Raji (cell line): ENCODE results near the gene SASS6.
A peak's percentile ranks its signal among the peaks of the same experiment; 100 is the strongest.

Experiments used
- POLR2A ChIP-seq: IDR thresholded peaks from 2 replicates; pipeline ENCODE4 v1.6.1; 2011; ENCODE audit warnings: low read depth, low read length, control low read depth; ENCODE audit not compliant: insufficient read depth

The SASS6 gene, protein sequence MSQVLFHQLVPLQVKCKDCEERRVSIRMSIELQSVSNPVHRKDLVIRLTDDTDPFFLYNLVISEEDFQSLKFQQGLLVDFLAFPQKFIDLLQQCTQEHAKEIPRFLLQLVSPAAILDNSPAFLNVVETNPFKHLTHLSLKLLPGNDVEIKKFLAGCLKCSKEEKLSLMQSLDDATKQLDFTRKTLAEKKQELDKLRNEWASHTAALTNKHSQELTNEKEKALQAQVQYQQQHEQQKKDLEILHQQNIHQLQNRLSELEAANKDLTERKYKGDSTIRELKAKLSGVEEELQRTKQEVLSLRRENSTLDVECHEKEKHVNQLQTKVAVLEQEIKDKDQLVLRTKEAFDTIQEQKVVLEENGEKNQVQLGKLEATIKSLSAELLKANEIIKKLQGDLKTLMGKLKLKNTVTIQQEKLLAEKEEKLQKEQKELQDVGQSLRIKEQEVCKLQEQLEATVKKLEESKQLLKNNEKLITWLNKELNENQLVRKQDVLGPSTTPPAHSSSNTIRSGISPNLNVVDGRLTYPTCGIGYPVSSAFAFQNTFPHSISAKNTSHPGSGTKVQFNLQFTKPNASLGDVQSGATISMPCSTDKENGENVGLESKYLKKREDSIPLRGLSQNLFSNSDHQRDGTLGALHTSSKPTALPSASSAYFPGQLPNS

DNA sequence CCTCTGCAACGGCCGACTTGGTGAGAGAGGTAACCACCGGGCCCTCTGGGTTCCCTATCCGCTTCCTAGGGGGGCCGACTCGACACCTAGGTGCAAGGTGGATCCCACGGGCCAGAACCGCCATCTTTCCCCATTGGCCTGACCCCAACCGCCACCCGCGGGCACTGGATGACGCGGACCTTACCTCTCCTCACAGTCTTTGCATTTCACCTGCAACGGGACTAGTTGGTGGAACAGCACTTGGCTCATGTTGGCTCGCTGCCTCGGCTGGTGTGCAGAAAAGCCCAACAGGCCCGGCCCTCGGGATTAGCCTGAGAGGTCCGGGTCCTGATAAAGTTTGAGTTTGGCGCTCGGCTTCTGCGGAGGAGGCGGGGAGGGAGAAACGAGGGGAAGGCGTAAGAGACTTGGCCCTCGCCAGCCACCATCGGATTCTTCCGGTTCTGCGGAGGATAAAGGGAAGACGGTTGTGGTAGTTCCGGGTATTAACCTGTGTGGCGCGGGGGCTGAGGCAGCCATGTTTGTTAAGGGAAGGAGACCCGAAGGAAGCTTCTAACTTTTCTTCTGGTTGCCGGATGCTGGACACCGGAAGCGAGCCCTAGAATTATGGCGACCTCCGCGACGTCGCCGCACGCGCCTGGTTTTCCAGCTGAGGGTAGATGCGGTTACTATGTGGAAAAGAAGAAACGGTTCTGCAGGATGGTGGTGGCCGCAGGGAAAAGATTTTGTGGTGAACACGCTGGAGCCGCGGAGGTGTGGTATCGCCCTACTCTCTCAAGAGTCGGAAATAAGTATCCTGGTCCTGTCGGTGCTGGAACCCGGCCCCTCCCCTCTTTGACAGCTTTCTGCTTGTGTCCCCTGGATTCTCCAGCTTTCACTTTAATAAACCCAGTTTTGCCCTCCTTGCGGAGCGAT, at the start of gene SASS6, which contains the start of gene TRMT13:
Gene SASS6 (minus strand): TSS at position 365 of the 912 bp plus-strand sequence. CDS start 116 bp downstream, at position 249.
Gene TRMT13 (plus strand): TSS at position 598 of the 912 bp plus-strand sequence. CDS start 6 bp downstream, at position 604.
- TF ChIP-seq POLR2A = peak; percentile 75

DNA sequence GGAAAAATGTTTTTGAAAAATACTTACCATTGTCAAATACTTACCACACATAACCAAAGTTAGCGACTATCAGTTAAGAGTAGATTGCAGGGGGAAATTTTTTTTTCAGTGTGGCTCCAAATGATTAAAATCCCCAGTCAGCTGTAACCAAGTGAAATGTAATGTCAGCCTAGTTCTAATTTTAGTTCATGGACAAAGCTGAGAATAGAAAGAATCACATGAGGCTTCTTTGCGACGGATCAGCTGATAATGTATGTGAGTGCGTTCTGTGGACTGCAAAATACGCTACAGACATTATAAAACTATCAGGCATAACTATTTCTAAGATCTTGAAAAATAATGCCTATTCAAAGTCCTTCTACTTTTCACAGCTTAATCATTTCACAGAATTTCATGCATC, 45.4 kb upstream of the SASS6 start, which contains the start of gene LRRC39:
Gene LRRC39 (minus strand): TSS at position 166 of the 400 bp plus-strand sequence. CDS start 9,740 bp downstream, outside the sequence.
- no peak for TF ChIP-seq POLR2A

DNA sequence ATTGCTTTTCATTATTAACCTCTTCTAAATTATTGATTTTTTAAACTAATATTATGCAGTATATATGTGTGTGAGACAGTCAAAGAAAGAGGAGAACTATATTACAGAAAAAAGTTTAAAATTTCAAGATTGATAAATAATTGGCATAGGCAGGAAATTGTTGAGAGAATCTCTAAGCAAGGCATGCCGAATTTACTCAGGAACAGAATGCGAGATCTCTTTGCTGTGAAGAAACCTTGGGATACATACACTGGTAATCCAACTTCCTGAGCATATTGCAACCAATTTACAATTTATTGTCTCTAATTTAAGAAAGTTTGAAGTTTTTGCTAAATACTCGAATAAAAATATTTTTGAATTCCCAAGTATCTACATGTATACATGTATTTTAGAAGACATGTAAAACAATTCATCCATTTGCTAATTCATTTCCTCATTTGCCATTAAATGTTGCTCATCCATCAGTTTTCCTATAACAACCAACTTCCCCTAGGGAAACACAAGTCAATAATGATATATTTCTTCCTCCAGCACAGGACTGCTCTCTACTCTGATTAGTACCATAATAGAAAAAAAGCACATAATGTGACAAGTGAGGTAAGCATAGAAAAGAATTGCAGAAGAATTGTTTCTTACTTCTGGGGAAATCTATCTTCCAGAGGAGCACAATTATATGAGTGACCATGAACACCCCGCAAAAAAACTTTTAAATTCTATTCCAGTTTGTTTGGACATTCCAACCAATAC, 44.7 kb upstream of the SASS6 start:
- TF ChIP-seq POLR2A = no peak

DNA sequence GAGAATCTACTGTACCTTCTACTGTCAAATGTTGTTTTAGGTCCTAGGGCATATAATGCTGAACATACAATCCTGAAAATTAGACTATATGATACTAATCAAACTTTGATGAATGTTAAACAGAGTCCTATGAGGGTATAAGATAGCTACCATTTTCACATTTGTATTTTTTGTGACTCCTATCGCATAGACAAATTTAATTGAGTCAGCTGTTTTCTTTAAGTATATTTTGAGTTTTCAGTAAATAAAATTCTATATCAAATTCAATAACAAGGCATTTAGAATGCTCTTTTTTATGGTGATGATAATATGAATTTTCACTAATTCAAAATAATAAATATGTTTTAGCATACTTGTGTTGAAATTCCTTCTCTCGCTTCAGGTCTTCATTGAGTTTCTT, 35.3 kb upstream of the SASS6 start:
- no peak for TF ChIP-seq POLR2A

DNA sequence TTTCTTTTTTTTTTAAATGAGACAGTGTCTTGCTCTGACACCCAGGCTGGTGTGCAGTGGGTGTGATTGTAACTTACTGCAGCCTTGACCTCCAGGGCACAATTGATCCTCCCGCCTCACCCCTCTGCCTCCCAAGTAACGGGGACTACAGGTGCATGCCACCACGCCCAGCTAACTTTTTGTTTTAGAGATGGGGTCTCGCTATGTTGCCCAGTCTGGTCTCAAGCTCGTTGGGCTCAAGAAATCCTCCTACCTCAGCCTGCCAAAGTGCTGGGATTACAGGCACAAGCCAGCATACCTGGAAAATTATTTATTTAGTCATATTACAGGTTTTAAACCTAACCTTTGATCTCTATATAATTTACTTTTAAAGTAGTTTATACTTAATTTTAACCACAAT, 32.0 kb upstream of the SASS6 start:
- TF ChIP-seq POLR2A = no peak

DNA sequence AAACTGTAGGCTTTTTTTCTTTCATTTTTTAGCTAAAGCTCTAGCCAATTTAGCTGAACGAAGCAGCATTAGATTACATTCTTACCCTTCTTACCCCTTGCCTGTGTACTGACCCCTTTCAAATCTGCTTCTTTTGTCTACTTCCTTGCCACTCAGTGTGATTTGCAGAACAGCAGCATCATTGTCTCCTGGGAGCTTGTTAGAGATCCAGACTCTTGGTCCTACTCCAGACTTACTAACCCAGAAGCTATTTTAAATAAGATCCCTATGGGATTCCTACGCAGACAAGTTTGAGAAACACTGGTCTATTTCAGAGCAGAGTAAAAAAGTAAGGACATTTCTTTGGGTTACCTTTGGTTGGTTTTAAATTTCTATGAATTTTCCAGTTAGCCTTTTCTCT, 31.5 kb upstream of the SASS6 start:
- no peak for TF ChIP-seq POLR2A

DNA sequence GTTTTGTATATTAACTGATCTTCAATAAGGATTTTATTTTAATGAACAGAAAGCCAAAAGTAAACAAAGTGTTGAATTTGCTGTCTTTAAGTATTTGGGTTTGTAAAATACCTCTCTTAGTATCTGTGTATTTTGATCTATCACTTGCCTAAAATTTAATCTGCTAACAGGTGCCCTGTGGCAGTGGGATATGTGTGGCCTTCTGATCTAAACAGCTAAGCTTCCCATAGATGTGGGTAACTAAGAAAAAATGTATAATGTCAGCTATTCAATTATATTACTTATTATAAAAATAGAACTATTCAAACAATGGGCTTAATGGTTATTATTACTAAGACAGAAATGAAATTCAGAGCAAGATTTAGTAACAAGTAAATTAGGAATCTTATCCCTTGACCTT, 30.2 kb upstream of the SASS6 start:
- TF ChIP-seq POLR2A = no peak

DNA sequence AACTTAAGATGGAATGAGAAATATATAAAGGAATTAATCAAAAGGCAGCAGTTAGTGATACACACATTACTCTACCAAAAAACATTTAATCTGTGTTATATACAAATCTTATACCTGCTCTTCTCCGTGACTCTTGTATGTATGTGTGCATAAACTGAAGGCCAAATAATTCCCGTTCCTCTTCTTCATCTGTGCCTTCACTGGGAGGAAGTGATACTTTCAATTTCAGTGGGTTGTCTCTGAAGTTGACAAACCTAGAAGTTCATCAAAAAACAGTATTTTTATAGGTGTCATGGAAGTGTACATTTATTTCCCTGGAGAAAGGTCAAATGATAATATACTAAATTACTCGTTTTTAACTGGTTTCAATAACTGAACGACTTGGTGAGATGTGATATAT, 19.5 kb upstream of the SASS6 start:
- TF ChIP-seq POLR2A = no peak

DNA sequence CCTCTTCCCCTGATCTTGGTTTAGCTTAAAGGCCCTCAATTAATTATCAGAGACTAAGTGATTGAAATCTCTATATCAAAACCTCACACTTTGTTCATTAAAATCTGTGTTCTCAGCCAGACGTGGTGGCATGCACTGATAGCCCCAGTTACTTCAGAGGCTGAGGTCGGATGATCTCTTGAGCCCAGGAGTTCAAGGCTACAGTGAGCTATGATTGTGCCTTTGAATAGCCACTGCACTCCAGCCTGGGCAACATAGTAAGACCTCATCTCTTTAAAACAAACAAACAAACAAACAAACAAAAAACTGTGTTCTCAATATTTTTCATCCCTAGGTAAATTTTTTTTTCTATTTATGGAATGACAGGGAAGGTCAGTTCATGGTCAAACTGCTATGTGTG, 18.9 kb upstream of the SASS6 start:
- no peak for TF ChIP-seq POLR2A

DNA sequence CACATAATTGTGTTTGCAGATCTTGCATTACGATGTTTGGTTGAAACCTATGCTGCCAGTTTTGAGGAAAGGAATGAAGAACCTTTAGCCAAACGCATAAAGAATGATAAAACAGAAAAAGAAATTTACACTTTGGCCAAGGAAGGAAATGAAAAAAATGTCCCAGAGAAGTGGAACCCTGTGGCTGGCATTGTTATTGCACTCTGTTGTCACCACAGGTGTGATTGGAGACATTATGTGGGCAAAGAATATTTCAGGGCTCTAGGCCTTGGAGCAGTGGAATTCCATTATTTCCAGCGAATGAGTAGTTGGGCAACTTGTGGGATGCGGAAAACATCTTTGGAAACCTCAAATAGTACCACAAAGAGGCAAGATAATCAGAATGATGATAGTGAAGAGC, 15.1 kb upstream of the SASS6 start:
- TF ChIP-seq POLR2A = no peak

DNA sequence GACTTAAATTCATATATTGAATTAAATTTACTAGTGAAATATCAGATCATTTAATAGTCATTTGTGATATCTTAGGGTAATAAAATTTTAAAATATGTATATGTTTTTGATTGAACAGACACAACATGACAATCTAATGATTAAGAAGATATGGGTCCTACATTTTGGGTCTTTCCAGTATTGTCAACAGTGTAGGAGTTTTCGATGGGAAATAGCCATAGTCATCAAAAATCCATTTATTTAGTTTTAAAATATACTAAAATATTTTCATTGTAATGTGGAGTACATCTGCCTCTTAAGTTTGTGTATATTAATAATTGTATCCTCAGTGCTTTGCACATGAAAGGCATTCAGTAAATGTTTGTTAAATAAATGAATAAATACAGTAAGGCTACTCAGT, 14.2 kb upstream of the SASS6 start:
- no peak for TF ChIP-seq POLR2A

DNA sequence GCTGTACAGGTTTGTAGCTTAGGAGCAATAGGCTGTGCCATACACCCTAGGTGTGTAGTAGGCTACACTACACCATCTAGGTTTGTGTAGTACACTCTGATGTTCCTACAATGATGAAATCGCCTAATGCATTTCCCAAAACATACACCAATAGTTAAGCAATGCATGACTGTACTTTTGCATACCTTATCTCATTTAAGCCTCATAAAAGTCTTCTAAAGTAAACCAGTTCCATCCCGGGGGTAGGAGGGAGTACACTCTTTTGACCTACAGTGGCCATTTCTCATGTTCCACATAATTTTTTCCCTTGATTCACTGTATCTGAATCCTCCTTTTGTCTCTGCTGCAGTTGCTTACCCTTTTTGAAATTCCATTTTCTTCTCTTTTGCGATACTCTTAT, 12.4 kb upstream of the SASS6 start:
- no peak for TF ChIP-seq POLR2A

DNA sequence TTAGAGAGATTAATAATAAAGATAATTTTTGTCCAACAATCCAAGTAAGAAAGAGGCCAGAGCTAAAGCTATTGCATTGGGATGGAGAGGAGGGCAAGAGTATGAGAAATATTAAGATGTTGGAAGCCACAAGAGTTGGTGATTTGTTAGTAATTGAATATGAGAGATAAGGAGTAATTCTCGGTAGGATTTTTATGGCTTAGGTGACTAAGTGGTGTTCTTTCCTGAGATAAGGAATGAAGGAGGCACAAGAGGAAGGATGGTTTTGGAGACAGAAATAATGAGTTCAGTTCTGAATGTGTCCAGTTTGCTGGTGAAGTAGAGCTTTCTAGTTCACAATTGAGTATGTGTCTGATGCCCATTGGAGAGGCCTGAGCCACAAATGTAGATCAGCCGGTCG, 9.6 kb upstream of the SASS6 start:
- no peak for TF ChIP-seq POLR2A

DNA sequence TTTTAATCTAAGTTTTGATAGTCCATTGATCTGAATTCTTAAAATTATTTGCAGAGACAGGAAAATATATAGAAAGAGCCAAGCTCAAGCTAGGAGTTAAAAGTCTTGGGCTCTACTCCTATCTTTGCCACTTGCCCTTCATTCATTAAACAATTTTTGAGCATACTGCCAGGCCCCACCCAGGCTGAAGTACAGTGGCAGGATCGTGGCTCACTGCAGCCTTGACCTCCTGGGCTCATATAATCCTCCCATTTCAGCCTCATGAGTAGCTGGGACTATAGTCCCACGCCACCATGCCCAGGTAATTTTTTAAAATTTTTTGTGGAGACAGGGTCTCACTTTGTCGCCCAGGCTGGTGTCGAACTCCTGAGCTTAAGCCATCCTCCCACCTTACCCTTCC, 8.5 kb upstream of the SASS6 start:
- no peak for TF ChIP-seq POLR2A
